ENCODE results near the gene PRDX5. TPM values are rescaled to one million over a fixed set of nuclear protein-coding genes. Genes with fewer than 3 reads are reported as not detected.

The PRDX5 gene
- total and polyA plus RNA-seq, 10 of the 15 experiments (the other 5 are each of a cell fraction or from before 2014, with no cell fraction given), result 95.7 to 406 (median 240) TPM

- TF ChIP-seq NKRF (conservative IDR thresholded peaks at IDR 0.05), result no peak; the same call in 1 of the 2 replicates
- no peak for TF ChIP-seq MTA3 (IDR thresholded peaks at IDR 0.05; ENCODE audit: borderline replicate concordance, low read length)
- TF ChIP-seq SREBF2 (IDR thresholded peaks at IDR 0.05; ENCODE audit: low read length), result no peak
- TF ChIP-seq STAT3 (IDR thresholded peaks at IDR 0.05; ENCODE audit: low read depth, low read length), result no peak
- TF ChIP-seq EP300 (IDR thresholded peaks at IDR 0.05; ENCODE audit: borderline replicate concordance in 1 of 2, control insufficient read depth in 1 of 2, low read depth in 2 of 2, low read length in 2 of 2), result no peak
- TF ChIP-seq PAX8 (IDR thresholded peaks at IDR 0.05), result no peak
- no peak for TF ChIP-seq IRF5 (IDR thresholded peaks at IDR 0.05; ENCODE audit: borderline replicate concordance)
- 0 out of 2 replicates have a peak, but pooled peaks have one; percentile 42 for TF ChIP-seq YY1 (IDR thresholded peaks at IDR 0.05; ENCODE audit: low read depth, low read length)
- TF ChIP-seq BACH1 (IDR thresholded peaks at IDR 0.05; ENCODE audit: borderline replicate concordance), result 0 out of 2 replicates have a peak, but pooled peaks have one; percentile 16
- TF ChIP-seq CBX3 (IDR thresholded peaks at IDR 0.05; ENCODE audit: borderline replicate concordance, low read depth), result no peak
- no peak for TF ChIP-seq GABPA (IDR thresholded peaks at IDR 0.05; ENCODE audit: low read depth)
- TF ChIP-seq POLR2A (IDR thresholded peaks at IDR 0.05; ENCODE audit: low read depth, low read length), result no peak
- peak; percentile 78; the same call in 1 of the 2 replicates for TF ChIP-seq SMARCA5 (IDR thresholded peaks at IDR 0.05)
- TF ChIP-seq ZBTB33 (IDR thresholded peaks at IDR 0.05), result peak; percentile 22; the same call in 1 of the 2 replicates
- TF ChIP-seq KLF5 (IDR thresholded peaks at IDR 0.05; ENCODE audit: partially characterized antibody), result no peak
- TF ChIP-seq TCF3 (IDR thresholded peaks at IDR 0.05; ENCODE audit: borderline replicate concordance, insufficient read depth, low read depth, low read length), result no peak
- no peak for TF ChIP-seq MAX (IDR thresholded peaks at IDR 0.05; ENCODE audit: low read depth, low read length)
- no peak for TF ChIP-seq NR2C1 (IDR thresholded peaks at IDR 0.05)
- TF ChIP-seq ZNF592 (IDR thresholded peaks at IDR 0.05), result no peak
- TF ChIP-seq TCF12 (IDR thresholded peaks at IDR 0.05; ENCODE audit: low read depth, low read length), result no peak
- no peak for TF ChIP-seq CBX5 (IDR thresholded peaks at IDR 0.05; ENCODE audit: low read depth)
Measured at GRCh38 chr11:64355078-64355940, 37.4 kb downstream of the PRDX5 start (continued).

Data from GM12878 (cell line).